Testis (tissue), 3 donors: ENCODE measurements around the gene CARS1. TPM values are rescaled to one million over a fixed set of nuclear protein-coding genes. Genes with fewer than 3 reads are reported as not detected.
"Not testable (repeated sequence)": the region's sequence is repeated elsewhere in the genome, so short reads cannot be mapped to it uniquely, and the experiment has no call there.

Experiments used
- DNase-seq: peaks from one replicate; pipeline ENCODE4 v3.0.0-alpha.2; 2019
- H3K27ac ChIP-seq, 2 donors: fragments of 200-600 bp; sonication (generic); one replicate each; pipeline ENCODE4 v1.5.1; 2019
- H3K27me3 ChIP-seq: fragments of 200-600 bp; sonication (generic); one replicate; pipeline ENCODE4 v1.5.1; 2019
- H3K36me3 ChIP-seq: fragments of 200-600 bp; sonication (generic); one replicate; pipeline ENCODE4 v1.5.1; 2017; ENCODE audit warnings: low read depth; ENCODE audit errors: missing control alignments
- H3K4me1 ChIP-seq: fragments of 200-600 bp; sonication (generic); one replicate; pipeline ENCODE4 v1.5.1; 2019
- H3K4me3 ChIP-seq, 2 donors: fragments of 200-600 bp; sonication (generic); one replicate each; pipeline ENCODE4 v1.5.1; 2017 to 2019
- H3K9me3 ChIP-seq: fragments of 200-600 bp; sonication (generic); one replicate; pipeline ENCODE4 v1.5.1; 2017
- CTCF ChIP-seq, 3 experiments: fragments of 450-650 bp in 2 of 3; fragments of 200-600 bp in 1 of 3; sonication (generic) in 1 of 3; IDR thresholded peaks; one replicate each; pipeline ENCODE4 v1.5.1; 2016 to 2019; ENCODE audit warnings: antibody characterized with exemption in 3 of 3, mild to moderate bottlenecking in 2 of 3, moderate library complexity in 1 of 3
- POLR2A ChIP-seq: fragments of 450-650 bp; IDR thresholded peaks from one replicate; pipeline ENCODE4 v1.6.1; 2017; ENCODE audit warnings: antibody characterized with exemption, mild to moderate bottlenecking, moderate library complexity
- WGBS, 2 donors: methylation state at CpG; one replicate each; pipeline ENCODE4 v1.1.5; 2018; 5-methylcytosine and 5-hydroxymethylcytosine counted together
- intact Hi-C: fragments of 100-400 bp; cut with DNase I; formaldehyde crosslinking; loops from one replicate; pipeline ENCODE4 v1.15.1; 2023; ENCODE audit warnings: low total_unique reads
- polyA plus RNA-seq: library from polyadenylated mRNA; stranded (reverse); fragments of 350-450 nt; fragmentation: Illumina TruSeq; extraction: RNeasy Lipid Tissue Mini Kit (QIAGEN cat#74804); gene quantifications from one replicate; pipeline ENCODE4 v1.2.3, GENCODE V29; 2014; ENCODE audit warnings: low read depth, low replicate concordance; ENCODE audit not compliant: insufficient read depth
- total RNA-seq, 2 donors: library from RNA; depleted of rRNA; stranded (reverse); fragments of >200 nt; gene quantifications; one replicate each; pipeline ENCODE4 v1.2.3, GENCODE V29; 2016

Gene CARS1
- total and polyA plus RNA-seq, 3 donors from 2014 or later, result 34.8 to 48.2 (median 43.8) TPM

- no peak for DNase-seq
- H3K4me3 ChIP-seq, result no peak overlapping the region
- WGBS, 2 donors, result 74 to 88% methylated on average over 5 to 8 of the region's 8 CpGs
Observed at GRCh38 chr11:3074912-3075589, 17.8 kb upstream of the CARS1 start.

GRCh38 chr11:3073029-3073435 lies 15.8 kb upstream of the CARS1 start:
- intact Hi-C loops, result no loop called here
- Histone ChIP-seq H3K27ac (no peak overlapping the region), H3K4me3 (no peak overlapping the region), H3K36me3 (no peaks in the 10 kb centered on the region), H3K27me3 (no peaks in the 10 kb centered on the region), H3K9me3 (no peaks in the 10 kb centered on the region), H3K4me1 (no peaks in the 10 kb centered on the region)
- TF ChIP-seq CTCF (IDR thresholded peaks at IDR 0.05) (no peak), POLR2A (no peak)
- 79 to 80% methylated on average over 3 of the region's 3 CpGs for WGBS, 2 donors
- DNase-seq, result no peak

More at GRCh38 chr11:3074912-3075589, 17.8 kb upstream of the CARS1 start:
- Histone ChIP-seq H3K27ac (no peak overlapping the region), H3K27me3 (no peaks in the 10 kb centered on the region), H3K36me3 (no peaks in the 10 kb centered on the region), H3K9me3 (no peaks in the 10 kb centered on the region), H3K4me1 (no peaks in the 10 kb centered on the region)
- intact Hi-C loops, result no loop called here
- TF ChIP-seq POLR2A, result no peak
- no peak for TF ChIP-seq CTCF (IDR thresholded peaks at IDR 0.05)

GRCh38 chr11:3069425-3069824 lies 12.2 kb upstream of the CARS1 start:
- H3K36me3 ChIP-seq, result no peaks in the 10 kb centered on the region
- H3K9me3 ChIP-seq, result no peaks in the 10 kb centered on the region
- intact Hi-C loops, result no loop called here
- TF ChIP-seq CTCF (IDR thresholded peaks at IDR 0.05), result no peak
- TF ChIP-seq POLR2A, result no peak
- 84 to 85% methylated on average over 7 to 8 of the region's 8 CpGs for WGBS, 2 donors
- no peak overlapping the region for H3K4me3 ChIP-seq
- H3K27me3 ChIP-seq, result no peaks in the 10 kb centered on the region
- no peak for DNase-seq
- H3K4me1 ChIP-seq, result no peaks in the 10 kb centered on the region
- no peak overlapping the region for H3K27ac ChIP-seq

- H3K36me3 ChIP-seq, H3K9me3 ChIP-seq, intact Hi-C loops, H3K4me3 ChIP-seq, H3K27me3 ChIP-seq, H3K4me1 ChIP-seq, H3K27ac ChIP-seq, DNase-seq: not testable (repeated sequence)
- 89 to 98% methylated on average over 3 of the region's 3 CpGs for WGBS, 2 donors
Observed at GRCh38 chr11:3066308-3066707, 9.1 kb upstream of the CARS1 start.

- H3K36me3 ChIP-seq, H3K27ac ChIP-seq, H3K27me3 ChIP-seq, H3K9me3 ChIP-seq, H3K4me1 ChIP-seq, H3K4me3 ChIP-seq, DNase-seq, intact Hi-C loops: not testable (repeated sequence)
- 88 to 91% methylated on average over 6 of the region's 6 CpGs for WGBS, 2 donors
Observed at GRCh38 chr11:3064709-3065108, 7.5 kb upstream of the CARS1 start.

- H3K4me3 ChIP-seq, H3K27me3 ChIP-seq, intact Hi-C loops, H3K9me3 ChIP-seq, H3K36me3 ChIP-seq, DNase-seq, H3K4me1 ChIP-seq, H3K27ac ChIP-seq: not testable (repeated sequence)
- 82 to 84% methylated on average over 8 of the region's 8 CpGs for WGBS, 2 donors
Observed at GRCh38 chr11:3063876-3064275, 6.7 kb upstream of the CARS1 start.

GRCh38 chr11:3063432-3063831 lies 6.2 kb upstream of the CARS1 start:
- H3K27me3 ChIP-seq, H3K4me3 ChIP-seq, intact Hi-C loops, H3K27ac ChIP-seq, H3K36me3 ChIP-seq, DNase-seq, H3K9me3 ChIP-seq, H3K4me1 ChIP-seq: not testable (repeated sequence)
- WGBS, 2 donors, result 81 to 83% methylated on average over 4 of the region's 4 CpGs
